HepG2 (cell line): ENCODE data around the gene MAN1B1. TPM values are rescaled to one million over a fixed set of nuclear protein-coding genes. Genes with fewer than 3 reads are reported as not detected.

ENCODE experiments used
- ATAC-seq: fragments of 200-7000 bp; cut with Tn5 transposase; 3 replicates; pipeline ENCODE4 v1.9.1; 2020; ENCODE audit warnings: mild to moderate bottlenecking, moderate library complexity
- BruUV-seq: library from RNA; stranded (reverse); fragments of 400-500 nt; replicated peaks from 2 replicates; lab custom pipeline; 2021; lab: Mats Ljungman, UMichigan
- CTCF ChIA-PET: fragments of 300-600 bp; formaldehyde crosslinking; extraction: SDS; loops from one replicate; lab custom pipeline; 2021; ENCODE audit warnings: low total read pairs, inconsistent platforms, low intra/inter-chr PET ratio; lab: Yijun Ruan, JAX
- POLR2A ChIA-PET: fragments of 350-600 bp; sonication (Branson Sonifier 250); formaldehyde crosslinking; loops from one replicate; lab custom pipeline; 2020; ENCODE audit warnings: antibody characterized with exemption, inconsistent platforms; lab: Yijun Ruan, JAX
- DNase-seq: peaks from one replicate; pipeline ENCODE4 v3.0.0-alpha.2; 2015; ENCODE audit warnings: low spot score
- FAIRE-seq: peaks from 3 replicates; lab custom pipeline; 2011; peaks lifted over from hg19 to GRCh38; lab: Jason Lieb, UNC
- H2AFZ ChIP-seq: one replicate; pipeline ENCODE4 v1.6.1; 2011; ENCODE audit warnings: low read length, inconsistent platforms
- H3K27ac ChIP-seq: fragments of 300-600 bp; 3 replicates; pipeline ENCODE4 v1.8.0; 2011; ENCODE audit warnings: mixed run types, mild to moderate bottlenecking, mixed read lengths, low read length, inconsistent platforms; ENCODE audit not compliant: insufficient read depth; ENCODE audit errors: extremely low read length
- H3K27me3 ChIP-seq, 2 experiments: fragments of 200-600 bp in 1 of 2; 2 replicates in 1 of 2; 3 replicates in 1 of 2; pipeline versions ENCODE4 v1.6.0 to v1.8.0; 2011; ENCODE audit warnings: low read length in 2 of 2, mild to moderate bottlenecking in 2 of 2, moderate library complexity in 2 of 2, inconsistent platforms in 1 of 2; ENCODE audit not compliant: insufficient read depth in 2 of 2, control insufficient read depth in 1 of 2
- H3K36me3 ChIP-seq, 2 experiments: fragments of 200-600 bp in 1 of 2; replicated peaks in 1 of 2; 2 replicates in 1 of 2; 3 replicates in 1 of 2; pipeline versions ENCODE4 v1.5.1 to v1.8.0; 2011; ENCODE audit warnings: low read length in 2 of 2, inconsistent platforms in 1 of 2; ENCODE audit not compliant: insufficient read depth in 2 of 2, control insufficient read depth in 1 of 2
- H3K4me1 ChIP-seq: 2 replicates; pipeline ENCODE4 v1.5.1; 2012; ENCODE audit warnings: low read length, inconsistent platforms; ENCODE audit not compliant: insufficient read depth
- H3K4me2 ChIP-seq: 2 replicates; pipeline ENCODE4 v1.6.0; 2011; ENCODE audit warnings: low read depth, low read length, inconsistent platforms
- H3K4me3 ChIP-seq, 3 experiments: fragments of 200-600 bp in 1 of 3; sonication (generic), shearing (Covaris generic) in 1 of 3; replicated peaks in 1 of 3; 2 replicates each; pipeline ENCODE4 v1.5.1; 2011 to 2016; ENCODE audit warnings: low read length in 3 of 3, inconsistent platforms in 2 of 3, low read depth in 2 of 3, mild to moderate bottlenecking in 2 of 3, control low read depth in 1 of 3, mixed read lengths in 1 of 3; ENCODE audit not compliant: insufficient read depth in 1 of 3
- H3K79me2 ChIP-seq: one replicate; pipeline ENCODE4 v1.6.1; 2011; ENCODE audit warnings: low read length, inconsistent platforms; ENCODE audit not compliant: insufficient read depth
- H3K9ac ChIP-seq: 2 replicates; pipeline ENCODE4 v1.6.0; 2011; ENCODE audit warnings: mild to moderate bottlenecking, low read depth, low read length, inconsistent platforms; ENCODE audit not compliant: insufficient read depth
- H3K9me3 ChIP-seq: 2 replicates; pipeline ENCODE4 v1.5.1; 2012; ENCODE audit warnings: mild to moderate bottlenecking, low read length
- H4K20me1 ChIP-seq: 2 replicates; pipeline ENCODE4 v1.6.0; 2011; ENCODE audit warnings: inconsistent platforms, mild to moderate bottlenecking, low read length, moderate library complexity; ENCODE audit not compliant: insufficient read depth
- CEBPB ChIP-seq: IDR thresholded peaks from 2 replicates; pipeline ENCODE4 v1.6.1; 2011; ENCODE audit warnings: low read depth, low read length, improper control_type of control experiment, borderline replicate concordance
- FUBP1 ChIP-seq: sonication (generic); formaldehyde crosslinking; IDR thresholded peaks from 2 replicates; pipeline ENCODE4 v1.5.1; 2020; ENCODE audit warnings: missing genetic modification reagents, mild to moderate bottlenecking, borderline replicate concordance
- GTF3A ChIP-seq: sonication (generic); formaldehyde crosslinking; conservative IDR thresholded peaks from 2 replicates; pipeline ENCODE4 v1.4.0; 2020; ENCODE audit warnings: mild to moderate bottlenecking, missing genetic modification reagents
- HIVEP1 ChIP-seq: sonication (generic); formaldehyde crosslinking; IDR thresholded peaks from 2 replicates; pipeline ENCODE4 v1.4.0; 2020; ENCODE audit warnings: mild to moderate bottlenecking, missing genetic modification reagents
- JUNB ChIP-seq: sonication (generic); formaldehyde crosslinking; IDR thresholded peaks from 2 replicates; pipeline ENCODE4 v1.8.0; 2022; ENCODE audit warnings: missing genetic modification reagents, mild to moderate bottlenecking, borderline replicate concordance
- KDM2A ChIP-seq: sonication (generic); formaldehyde crosslinking; IDR thresholded peaks from 2 replicates; pipeline ENCODE4 v1.4.0; 2020; ENCODE audit warnings: low read depth, missing genetic modification reagents, borderline replicate concordance
- MAFF ChIP-seq: IDR thresholded peaks from 2 replicates; pipeline ENCODE4 v1.6.1; 2011; ENCODE audit warnings: low read depth, low read length, improper control_type of control experiment
- MXD3 ChIP-seq: IDR thresholded peaks from 2 replicates; pipeline ENCODE4 v1.6.1; 2016; ENCODE audit warnings: mild to moderate bottlenecking, missing biosample characterization, missing genetic modification reagents
- PATZ1 ChIP-seq: sonication (generic); formaldehyde crosslinking; IDR thresholded peaks from 2 replicates; pipeline ENCODE4 v1.4.0; 2020; ENCODE audit warnings: missing genetic modification reagents
- SRSF9 ChIP-seq: fragments of 200-400 bp; formaldehyde crosslinking; IDR thresholded peaks from 2 replicates; pipeline ENCODE4 v1.6.1; 2018; ENCODE audit warnings: borderline replicate concordance, mild to moderate bottlenecking, low read depth, low read length; ENCODE audit not compliant: insufficient read depth, poor library complexity, severe bottlenecking
- TFAP4 ChIP-seq: sonication (generic); IDR thresholded peaks from 2 replicates; pipeline ENCODE4 v1.6.1; 2016; ENCODE audit warnings: low read depth, borderline replicate concordance
- ZKSCAN5 ChIP-seq: sonication (generic); formaldehyde crosslinking; IDR thresholded peaks from 2 replicates; pipeline ENCODE4 v1.5.1; 2020; ENCODE audit warnings: mild to moderate bottlenecking, missing genetic modification reagents
- ZNF484 ChIP-seq: sonication (generic); formaldehyde crosslinking; IDR thresholded peaks from 2 replicates; pipeline ENCODE4 v1.5.1; 2020; ENCODE audit warnings: mild to moderate bottlenecking, low read depth, missing genetic modification reagents, borderline replicate concordance
- ZNF878 ChIP-seq: sonication (generic); formaldehyde crosslinking; IDR thresholded peaks from 2 replicates; pipeline ENCODE4 v1.8.1; 2023; ENCODE audit warnings: mild to moderate bottlenecking, missing genetic modification reagents, moderate library complexity
- ZSCAN21 ChIP-seq: sonication (generic); formaldehyde crosslinking; IDR thresholded peaks from 2 replicates; pipeline ENCODE4 v1.8.0; 2022; ENCODE audit warnings: mild to moderate bottlenecking, missing genetic modification reagents, moderate library complexity, borderline replicate concordance
- ZZZ3 ChIP-seq: sonication (generic); formaldehyde crosslinking; IDR thresholded peaks from 2 replicates; pipeline ENCODE4 v1.4.0; 2020; ENCODE audit warnings: missing genetic modification reagents, mild to moderate bottlenecking, borderline replicate concordance
- WGBS: methylation state at CpG from one replicate; pipeline ENCODE4 v1.1.6; 2017; ENCODE audit warnings: low lambda C conversion rate; 5-methylcytosine and 5-hydroxymethylcytosine counted together
- in situ Hi-C: cut with HindIII; loops from 2 replicates; pipeline ENCODE4 v1.10.0; 2017; ENCODE audit warnings: low pct_unique_long_range_greater_than_20kb; ENCODE audit not compliant: extremely low pct_ligation_motif_present
- intact Hi-C: fragments of 100-400 bp; cut with micrococcal nuclease; formaldehyde crosslinking; loops from one replicate; pipeline ENCODE4 v1.10.0; 2022; ENCODE audit not compliant: unreplicated experiment
- polyA plus RNA-seq, 8 experiments: library from polyadenylated mRNA; depleted of rRNA in 3 of 8; stranded (reverse) in 7 of 8; unstranded in 1 of 8; fragments of >200 nt; fragmentation: Illumina TruSeq in 4 of 8; extraction: Trizol in 4 of 8; gene quantifications; 2 replicates each; pipeline versions ENCODE4 v1.2.1 to v1.2.3, GENCODE V29; 2011 to 2016; ENCODE audit warnings: low read depth in 4 of 8, missing spikeins in 1 of 8, mixed read lengths in 1 of 8; ENCODE audit not compliant: insufficient read depth in 1 of 8
- total RNA-seq, 5 experiments: library from RNA; depleted of rRNA; stranded (reverse); fragments of >200 nt; fragmentation: Illumina TruSeq; extraction: Trizol; gene quantifications; 2 replicates each; pipeline ENCODE4 v1.2.3, GENCODE V29; 2016; ENCODE audit warnings: low read depth in 1 of 5

MAN1B1 gene
- total and polyA plus RNA-seq, 2 of the 13 experiments (the other 11 are each of a cell fraction or from before 2014, with no cell fraction given) = 48.9 to 59.5 TPM

- DNase-seq (no peak), FAIRE-seq (no peak), ATAC-seq (no peak)
- no peak overlapping the region for H3K27ac ChIP-seq
- H4K20me1 ChIP-seq = no peaks in the 10 kb centered on the region
- no peaks in the 10 kb centered on the region; a peak in 1 of 5 replicates for H3K27me3 ChIP-seq
- in situ Hi-C loops (no loop called here), intact Hi-C loops (no loop called here)
- POLR2A ChIA-PET = interaction anchor here (2.2 to 6.4 kb wide), 3 partner anchors 18 to 148 kb away, joined by 9 to 105 read pairs (median 13); partner anchors contain the start of genes RNF208 and SAPCD2
- BruUV-seq = TSS peak; percentile 47
- peaks cover 8% of the 10 kb centered on the region for H3K79me2 ChIP-seq
- no peaks in the 10 kb centered on the region for H3K9me3 ChIP-seq
- peak overlapping the region; percentile 77; the same call in 1 of the 2 replicates for H3K9ac ChIP-seq
- CTCF ChIA-PET = no interaction called here
- H3K36me3 ChIP-seq = peaks cover 3 to 11% of the 10 kb centered on the region in 2 experiments; a peak in 2 of 5 replicates
- WGBS = 84% methylated on average over 5 of the region's 5 CpGs
- H3K4me3 ChIP-seq = peak overlapping the region in 2 of 3 experiments; percentile 77 to 89; a peak in 4 of 6 replicates
- H3K4me2 ChIP-seq = peak overlapping the region; percentile 75
- H2AFZ ChIP-seq = no peak overlapping the region
- peaks cover 55% of the 10 kb centered on the region for H3K4me1 ChIP-seq
- TF ChIP-seq PATZ1 (CRISPR knock-in tag) (no peak), ZNF878 (CRISPR knock-in tag) (no peak), ZNF484 (CRISPR knock-in tag) (no peak), SRSF9 (no peak), MAFF (no peak), ZKSCAN5 (CRISPR knock-in tag) (no peak), KDM2A (CRISPR knock-in tag) (no peak), CEBPB (no peak), FUBP1 (no peak), TFAP4 (no peak), ZZZ3 (CRISPR knock-in tag) (no peak), GTF3A (CRISPR knock-in tag) (no peak), ZSCAN21 (CRISPR knock-in tag) (no peak), MXD3 (CRISPR knock-in tag) (no peak), JUNB (no peak), HIVEP1 (no peak)
These were observed 1.3 kb downstream of the MAN1B1 start for GRCh38 chr9:137088121-137088520.
